HL-60 (cell line): ENCODE results near the gene DAPK3.

ENCODE experiments used
- DNase-seq, 2 experiments: peaks; one replicate each; pipeline ENCODE4 v3.0.0-alpha.2; 2010 to 2020; ENCODE audit warnings: low read depth in 1 of 2, low spot score in 1 of 2
- H3K27ac ChIP-seq: fragments of 250-450 bp; sonication (Bioruptor Pico); replicated peaks from 2 replicates; pipeline ENCODE4 v1.5.1; 2020; ENCODE audit warnings: mild to moderate bottlenecking, moderate library complexity
- H3K27me3 ChIP-seq: fragments of 250-450 bp; sonication (Bioruptor Pico); 2 replicates; pipeline ENCODE4 v1.5.1; 2021; ENCODE audit warnings: mild to moderate bottlenecking, moderate library complexity; ENCODE audit not compliant: insufficient read depth, poor library complexity, severe bottlenecking
- H3K4me3 ChIP-seq: replicated peaks from 2 replicates; pipeline ENCODE4 v1.5.1; 2011; ENCODE audit warnings: mild to moderate bottlenecking, control low read depth, low read length; ENCODE audit not compliant: insufficient read depth
- CTCF ChIP-seq: IDR thresholded peaks from one replicate; pipeline ENCODE4 v1.5.1; 2011; ENCODE audit warnings: low read length, control low read depth, inconsistent platforms; ENCODE audit not compliant: insufficient read depth
- GABPA ChIP-seq: IDR thresholded peaks from 2 replicates; pipeline ENCODE4 v1.6.1; 2012; ENCODE audit warnings: low read depth
- POLR2AphosphoS5 ChIP-seq: IDR thresholded peaks from 2 replicates; pipeline ENCODE4 v1.6.1; 2012; ENCODE audit warnings: low read depth
- REST ChIP-seq: IDR thresholded peaks from 2 replicates; pipeline ENCODE4 v1.6.1; 2012; ENCODE audit warnings: low read depth; ENCODE audit not compliant: insufficient replicate concordance
- SPI1 ChIP-seq: IDR thresholded peaks from 2 replicates; pipeline ENCODE4 v1.6.1; 2012; ENCODE audit warnings: low read depth, mild to moderate bottlenecking, borderline replicate concordance

The DAPK3 gene

GRCh38 chr19:4015705-4016402 is 45.0 kb upstream of the DAPK3 start:
- TF ChIP-seq POLR2AphosphoS5 (no peak), GABPA (no peak), SPI1 (no peak)

GRCh38 chr19:4014541-4015491 is 43.9 kb upstream of the DAPK3 start:
- H3K27me3 ChIP-seq = no peaks in the 10 kb centered on the region
- peak in 1 of 2 experiments; percentile 22 for DNase-seq
- TF ChIP-seq REST (no peak), CTCF (no peak), GABPA (no peak), POLR2AphosphoS5 (no peak), SPI1 (no peak)
- H3K27ac ChIP-seq = no peak overlapping the region
- H3K4me3 ChIP-seq = no peak overlapping the region

More at GRCh38 chr19:4015705-4016402, 45.0 kb upstream of the DAPK3 start:
- Histone ChIP-seq H3K4me3 (no peak overlapping the region), H3K27me3 (no peaks in the 10 kb centered on the region), H3K27ac (no peak overlapping the region)
- DNase-seq = no peak

GRCh38 chr19:4013886-4014540 is 43.1 kb upstream of the DAPK3 start:
- Histone ChIP-seq H3K27ac (no peak overlapping the region), H3K4me3 (no peak overlapping the region), H3K27me3 (no peaks in the 10 kb centered on the region)
- no peak for DNase-seq
- no peak for TF ChIP-seq GABPA
- no peak for TF ChIP-seq POLR2AphosphoS5

- Histone ChIP-seq H3K27ac (no peak overlapping the region), H3K4me3 (no peak overlapping the region), H3K27me3 (no peaks in the 10 kb centered on the region)
- no peak for DNase-seq
- TF ChIP-seq POLR2AphosphoS5 (no peak), CTCF (no peak), SPI1 (no peak), REST (no peak), GABPA (no peak)
Observed at GRCh38 chr19:4012975-4013634, 42.2 kb upstream of the DAPK3 start.
